Measurements from ENCODE around the gene GOLGA8Q. TPM values are rescaled to one million over a fixed set of nuclear protein-coding genes. Genes with fewer than 3 reads are reported as not detected.
"Not testable (repeated sequence)": the region's sequence is repeated elsewhere in the genome, so short reads cannot be mapped to it uniquely, and the experiment has no call there.

Gene GOLGA8Q

GRCh38 chr15:30598953-30599352, 47.1 kb downstream of the GOLGA8Q start:
- WGBS, result no CpG with 5 or more reads among the region's 2 CpGs
- not testable (repeated sequence) for H4K8ac ChIP-seq (ENCODE audit: low read length); H3K4me2 ChIP-seq (ENCODE audit: low read length, poor library complexity, severe bottlenecking); H3K9me3 ChIP-seq (ENCODE audit: control insufficient read depth, low read length); H2BK120ac ChIP-seq (ENCODE audit: low read depth, low read length); H2BK5ac ChIP-seq (ENCODE audit: low read depth, low read length, poor library complexity, severe bottlenecking); H3K4me1 ChIP-seq (ENCODE audit: control insufficient read depth, insufficient read depth, low read depth, low read length); H3K27me3 ChIP-seq (ENCODE audit: control insufficient read depth in 1 of 2, insufficient read depth in 1 of 2, low read length in 2 of 2); H2AFZ ChIP-seq (ENCODE audit: low read depth, low read length); DNase-seq; H2BK12ac ChIP-seq (ENCODE audit: low read length in 2 of 2); H4K91ac ChIP-seq (ENCODE audit: low read length); H3K9ac ChIP-seq (ENCODE audit: low read length); H2AK5ac ChIP-seq (ENCODE audit: low read length, severe bottlenecking); H3K14ac ChIP-seq (ENCODE audit: low read length in 2 of 2); H3K4ac ChIP-seq (ENCODE audit: low read depth in 1 of 2, low read length in 2 of 2); H3K18ac ChIP-seq (ENCODE audit: low read depth in 1 of 2, low read length in 2 of 2); H3K36me3 ChIP-seq (ENCODE audit: control insufficient read depth in 1 of 2, insufficient read depth in 2 of 2, low read depth in 1 of 2, low read length in 2 of 2); H3K79me1 ChIP-seq (replicated peaks; ENCODE audit: low read length, poor library complexity, severe bottlenecking); H3K27ac ChIP-seq (ENCODE audit: low read length, poor library complexity, severe bottlenecking); H2BK15ac ChIP-seq (ENCODE audit: low read depth, poor library complexity, severe bottlenecking); H3K23ac ChIP-seq (ENCODE audit: low read length in 2 of 2); H3K4me3 ChIP-seq (ENCODE audit: insufficient read depth in 1 of 2, low read depth in 1 of 2, low read length in 2 of 2)

- WGBS, result no CpG with 5 or more reads among the region's 8 CpGs
These were observed 51.9 kb downstream of the GOLGA8Q start, which contains the start of gene GOLGA8H for GRCh38 chr15:30603796-30604195. Gene GOLGA8H, plus strand, starts transcription at chr15:30604028. Its CDS starts 98 bp downstream, at chr15:30604126.

More at GRCh38 chr15:30603796-30604195, 51.9 kb downstream of the GOLGA8Q start, which contains the start of gene GOLGA8H:
- not testable (repeated sequence) for H3K27ac ChIP-seq (ENCODE audit: low read length, poor library complexity, severe bottlenecking); H3K18ac ChIP-seq (ENCODE audit: low read depth in 1 of 2, low read length in 2 of 2); H3K36me3 ChIP-seq (ENCODE audit: control insufficient read depth in 1 of 2, insufficient read depth in 2 of 2, low read depth in 1 of 2, low read length in 2 of 2); H3K9me3 ChIP-seq (ENCODE audit: control insufficient read depth, low read length); H3K79me1 ChIP-seq (replicated peaks; ENCODE audit: low read length, poor library complexity, severe bottlenecking); H2BK120ac ChIP-seq (ENCODE audit: low read depth, low read length); H3K27me3 ChIP-seq (ENCODE audit: control insufficient read depth in 1 of 2, insufficient read depth in 1 of 2, low read length in 2 of 2); H3K9ac ChIP-seq (ENCODE audit: low read length); H3K23ac ChIP-seq (ENCODE audit: low read length in 2 of 2); H3K14ac ChIP-seq (ENCODE audit: low read length in 2 of 2); H3K4ac ChIP-seq (ENCODE audit: low read depth in 1 of 2, low read length in 2 of 2); H2AFZ ChIP-seq (ENCODE audit: low read depth, low read length); H3K4me3 ChIP-seq (ENCODE audit: insufficient read depth in 1 of 2, low read depth in 1 of 2, low read length in 2 of 2); H3K4me1 ChIP-seq (ENCODE audit: control insufficient read depth, insufficient read depth, low read depth, low read length); DNase-seq; H2BK15ac ChIP-seq (ENCODE audit: low read depth, poor library complexity, severe bottlenecking); H2BK5ac ChIP-seq (ENCODE audit: low read depth, low read length, poor library complexity, severe bottlenecking); H2AK5ac ChIP-seq (ENCODE audit: low read length, severe bottlenecking); H4K91ac ChIP-seq (ENCODE audit: low read length); H2BK12ac ChIP-seq (ENCODE audit: low read length in 2 of 2); H4K8ac ChIP-seq (ENCODE audit: low read length); H3K4me2 ChIP-seq (ENCODE audit: low read length, poor library complexity, severe bottlenecking)

Small RNA genes within 50 kb of the gene (small RNA-seq; reads per million reads assigned to genes)
- gene RF00096 (ENCODE audit: low read depth) (not detected), gene RN7SL796P (ENCODE audit: low read depth) (not detected)

Measured in mesenchymal stem cell (in vitro differentiated cells and primary cell).